H9 (cell line): ENCODE measurements around the gene PALM2AKAP2. TPM values are rescaled to one million over a fixed set of nuclear protein-coding genes. Genes with fewer than 3 reads are reported as not detected.

Experiments
- DNase-seq: peaks from one replicate; pipeline ENCODE4 v3.0.0-alpha.2; 2017
- H2AFZ ChIP-seq: one replicate; pipeline ENCODE4 v1.6.1; 2013; ENCODE audit warnings: mild to moderate bottlenecking, low read length, control low read depth, moderate library complexity
- H2AK5ac ChIP-seq: 2 replicates; pipeline ENCODE4 v1.6.1; 2013; ENCODE audit warnings: low read length, control low read depth, mixed read lengths; ENCODE audit not compliant: insufficient read length
- H2BK120ac ChIP-seq: one replicate; pipeline ENCODE4 v1.6.1; 2013; ENCODE audit warnings: low read depth, mild to moderate bottlenecking, low read length, control low read depth, inconsistent platforms; ENCODE audit not compliant: poor library complexity, severe bottlenecking
- H2BK12ac ChIP-seq: 2 replicates; pipeline ENCODE4 v1.6.1; 2013; ENCODE audit warnings: low read length, control low read depth, mixed read lengths, low read depth; ENCODE audit not compliant: insufficient read length
- H2BK15ac ChIP-seq: 2 replicates; pipeline ENCODE4 v1.6.1; 2013; ENCODE audit warnings: low read depth, low read length, control low read depth
- H2BK20ac ChIP-seq: one replicate; pipeline ENCODE4 v1.6.1; 2013; ENCODE audit warnings: low read depth, mild to moderate bottlenecking, low read length, control low read depth, inconsistent platforms; ENCODE audit not compliant: poor library complexity, severe bottlenecking
- H2BK5ac ChIP-seq: 2 replicates; pipeline ENCODE4 v1.6.1; 2013; ENCODE audit warnings: low read length, control low read depth, mixed read lengths; ENCODE audit not compliant: insufficient read length
- H3K14ac ChIP-seq: 2 replicates; pipeline ENCODE4 v1.6.1; 2013; ENCODE audit warnings: low read length, control low read depth; ENCODE audit not compliant: insufficient read depth
- H3K18ac ChIP-seq: 2 replicates; pipeline ENCODE4 v1.6.1; 2013; ENCODE audit warnings: low read depth, mild to moderate bottlenecking, mixed read lengths, low read length, control low read depth; ENCODE audit not compliant: insufficient read length
- H3K23ac ChIP-seq: 2 replicates; pipeline ENCODE4 v1.6.1; 2013; ENCODE audit warnings: low read length, control low read depth, mixed read lengths, low read depth; ENCODE audit not compliant: insufficient read length
- H3K23me2 ChIP-seq: 2 replicates; pipeline ENCODE4 v1.6.1; 2013; ENCODE audit warnings: low read depth, mild to moderate bottlenecking, mixed read lengths, low read length, control low read depth; ENCODE audit not compliant: insufficient read length, poor library complexity, severe bottlenecking
- H3K27ac ChIP-seq: 2 replicates; pipeline ENCODE4 v1.5.1; 2013; ENCODE audit warnings: low read length, control low read depth, mixed read lengths, low read depth; ENCODE audit not compliant: insufficient read length
- H3K27me3 ChIP-seq: 2 replicates; pipeline ENCODE4 v1.6.1; 2013; ENCODE audit warnings: low read length, control low read depth, inconsistent platforms; ENCODE audit not compliant: insufficient read depth
- H3K4ac ChIP-seq: 2 replicates; pipeline ENCODE4 v1.6.1; 2013; ENCODE audit warnings: low read depth, mild to moderate bottlenecking, control low read depth, inconsistent platforms, low read length, moderate library complexity
- H3K4me1 ChIP-seq: 2 replicates; pipeline ENCODE4 v1.6.1; 2013; ENCODE audit warnings: low read length, control low read depth, inconsistent platforms; ENCODE audit not compliant: insufficient read depth
- H3K4me2 ChIP-seq: 2 replicates; pipeline ENCODE4 v1.6.1; 2013; ENCODE audit warnings: low read length, control low read depth, mixed read lengths; ENCODE audit not compliant: insufficient read length, insufficient read depth
- H3K56ac ChIP-seq: 2 replicates; pipeline ENCODE4 v1.6.1; 2013; ENCODE audit warnings: low read depth, mild to moderate bottlenecking, mixed read lengths, low read length, control low read depth; ENCODE audit not compliant: insufficient read length
- H3K79me1 ChIP-seq: 2 replicates; pipeline ENCODE4 v1.6.1; 2013; ENCODE audit warnings: low read depth, mild to moderate bottlenecking, moderate library complexity, low read length, control low read depth, inconsistent platforms; ENCODE audit not compliant: insufficient read depth, poor library complexity, severe bottlenecking
- H3K79me2 ChIP-seq: 2 replicates; pipeline ENCODE4 v1.6.1; 2013; ENCODE audit warnings: low read length, control low read depth, inconsistent platforms; ENCODE audit not compliant: insufficient read depth
- H3K9ac ChIP-seq: 2 replicates; pipeline ENCODE4 v1.6.1; 2013; ENCODE audit warnings: low read length, control low read depth, mixed read lengths; ENCODE audit not compliant: insufficient read length; ENCODE audit errors: extremely low read depth
- H3K9me3 ChIP-seq: one replicate; pipeline ENCODE4 v1.6.1; 2013; ENCODE audit warnings: low read depth, low read length, inconsistent platforms; ENCODE audit not compliant: control insufficient read depth
- H3T11ph ChIP-seq: one replicate; pipeline ENCODE4 v1.6.1; 2013; ENCODE audit warnings: mild to moderate bottlenecking, low read length, control low read depth, inconsistent platforms
- H4K20me1 ChIP-seq: one replicate; pipeline ENCODE4 v1.6.1; 2013; ENCODE audit not compliant: control insufficient read depth, insufficient read length, insufficient read depth
- H4K5ac ChIP-seq: 2 replicates; pipeline ENCODE4 v1.6.1; 2013; ENCODE audit warnings: low read depth, mild to moderate bottlenecking, mixed read lengths, low read length, control low read depth; ENCODE audit not compliant: insufficient read length
- H4K8ac ChIP-seq: replicated peaks from 2 replicates; pipeline ENCODE4 v1.6.1; 2013; ENCODE audit warnings: low read length, control low read depth, mixed read lengths, low read depth; ENCODE audit not compliant: insufficient read length
- H4K91ac ChIP-seq: 2 replicates; pipeline ENCODE4 v1.6.1; 2013; ENCODE audit warnings: low read depth, mild to moderate bottlenecking, moderate library complexity, mixed read lengths, low read length, control low read depth; ENCODE audit not compliant: insufficient read length
- H3K27ac Mint-ChIP-seq, 3 experiments: 2 replicates in 2 of 3; 3 replicates in 1 of 3; pipeline ENCODE4 v1.8.0; 2020 to 2021; ENCODE audit warnings: mixed read lengths in 3 of 3, mild to moderate bottlenecking in 1 of 3, moderate library complexity in 1 of 3
- H3K27me3 Mint-ChIP-seq: 2 replicates; pipeline ENCODE4 v1.8.0; 2021; ENCODE audit warnings: low read depth, mild to moderate bottlenecking, moderate library complexity, mixed read lengths
- H3K36me3 Mint-ChIP-seq, 3 experiments: 2 replicates in 2 of 3; 3 replicates in 1 of 3; pipeline ENCODE4 v1.8.0; 2020 to 2021; ENCODE audit warnings: low read depth in 3 of 3, mixed read lengths in 3 of 3; ENCODE audit not compliant: insufficient read depth in 1 of 3
- H3K4me1 Mint-ChIP-seq, 2 experiments: 2 replicates each; pipeline ENCODE4 v1.8.0; 2020; ENCODE audit warnings: mixed read lengths in 2 of 2
- H3K4me3 Mint-ChIP-seq, 2 experiments: 2 replicates in 1 of 2; 3 replicates in 1 of 2; pipeline ENCODE4 v1.8.0; 2020 to 2021; ENCODE audit warnings: mild to moderate bottlenecking in 2 of 2, mixed read lengths in 2 of 2, moderate library complexity in 1 of 2
- H3K9me3 Mint-ChIP-seq, 2 experiments: 2 replicates in 1 of 2; 3 replicates in 1 of 2; pipeline ENCODE4 v1.8.0; 2020; ENCODE audit warnings: mild to moderate bottlenecking in 2 of 2, mixed read lengths in 2 of 2, moderate library complexity in 1 of 2
- WGBS: extraction: QIAGEN DNeasy Blood & Tissue Kit; methylation state at CpG from one replicate; pipeline ENCODE4 v1.1.7; 2013; ENCODE audit warnings: missing lambda C conversion rate, low lambda C conversion rate, mixed read lengths; ENCODE audit not compliant: insufficient read length; ENCODE audit errors: extremely low coverage; 5-methylcytosine and 5-hydroxymethylcytosine counted together
- total RNA-seq: library from RNA; stranded (reverse); gene quantifications from 2 replicates; pipeline ENCODE4 v1.2.1, GENCODE V29; 2021
- TF ChIP-seq, protein P1 (sequence below): fragments of 200-600 bp; sonication (generic); conservative IDR thresholded peaks from 3 replicates; pipeline ENCODE4 v1.8.0; 2021; ENCODE audit warnings: antibody characterized with exemption, mild to moderate bottlenecking

PALM2AKAP2 gene
- total RNA-seq, 1 experiment from 2014 or later, result 3.6 TPM

GRCh38 chr9:109812331-109812730 is 32.3 kb downstream of the PALM2AKAP2 start:
- H3K9me3 Mint-ChIP-seq, result peaks cover 6% of the 10 kb centered on the region in 2 experiments; a peak in 4 of 5 replicates
- no peak overlapping the region for H3T11ph ChIP-seq
- H3K9ac ChIP-seq, result no peak overlapping the region
- no peaks in the 10 kb centered on the region for H3K4me1 Mint-ChIP-seq
- H3K9me3 ChIP-seq, result no peaks in the 10 kb centered on the region
- no peak overlapping the region for H2BK120ac ChIP-seq
- H3K4me2 ChIP-seq, result no peak overlapping the region
- no CpG with 5 or more reads among the region's 4 CpGs for WGBS
- no peaks in the 10 kb centered on the region for H4K20me1 ChIP-seq
- no peak overlapping the region for H4K8ac ChIP-seq
- no peak overlapping the region for H3K14ac ChIP-seq
- no peak overlapping the region for H3K23ac ChIP-seq
- no peak overlapping the region for H4K5ac ChIP-seq
- H3K27ac ChIP-seq, result no peak overlapping the region
- H3K56ac ChIP-seq, result no peak overlapping the region
- no peaks in the 10 kb centered on the region for H3K27me3 ChIP-seq
- no peak overlapping the region for H4K91ac ChIP-seq
- no peaks in the 10 kb centered on the region for H3K79me2 ChIP-seq
- no peak overlapping the region for H2BK15ac ChIP-seq
- TF ChIP-seq, protein P1, sequence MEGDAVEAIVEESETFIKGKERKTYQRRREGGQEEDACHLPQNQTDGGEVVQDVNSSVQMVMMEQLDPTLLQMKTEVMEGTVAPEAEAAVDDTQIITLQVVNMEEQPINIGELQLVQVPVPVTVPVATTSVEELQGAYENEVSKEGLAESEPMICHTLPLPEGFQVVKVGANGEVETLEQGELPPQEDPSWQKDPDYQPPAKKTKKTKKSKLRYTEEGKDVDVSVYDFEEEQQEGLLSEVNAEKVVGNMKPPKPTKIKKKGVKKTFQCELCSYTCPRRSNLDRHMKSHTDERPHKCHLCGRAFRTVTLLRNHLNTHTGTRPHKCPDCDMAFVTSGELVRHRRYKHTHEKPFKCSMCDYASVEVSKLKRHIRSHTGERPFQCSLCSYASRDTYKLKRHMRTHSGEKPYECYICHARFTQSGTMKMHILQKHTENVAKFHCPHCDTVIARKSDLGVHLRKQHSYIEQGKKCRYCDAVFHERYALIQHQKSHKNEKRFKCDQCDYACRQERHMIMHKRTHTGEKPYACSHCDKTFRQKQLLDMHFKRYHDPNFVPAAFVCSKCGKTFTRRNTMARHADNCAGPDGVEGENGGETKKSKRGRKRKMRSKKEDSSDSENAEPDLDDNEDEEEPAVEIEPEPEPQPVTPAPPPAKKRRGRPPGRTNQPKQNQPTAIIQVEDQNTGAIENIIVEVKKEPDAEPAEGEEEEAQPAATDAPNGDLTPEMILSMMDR, result no peak
- no peaks in the 10 kb centered on the region for H3K23me2 ChIP-seq
- no peak overlapping the region for H3K4ac ChIP-seq
- no peak for DNase-seq
- H2AK5ac ChIP-seq, result no peak overlapping the region
- no peak overlapping the region for H3K18ac ChIP-seq
- no peaks in the 10 kb centered on the region for H3K27me3 Mint-ChIP-seq
- H3K36me3 Mint-ChIP-seq, result peaks cover 0 to 10% (median 0%) of the 10 kb centered on the region in 3 experiments; a peak in 1 of 7 replicates
- H2BK20ac ChIP-seq, result no peak overlapping the region
- H3K4me1 ChIP-seq, result no peaks in the 10 kb centered on the region; the same call in 1 of the 2 replicates
- no peaks in the 10 kb centered on the region for H3K79me1 ChIP-seq
- no peak overlapping the region for H2BK12ac ChIP-seq
- no peak overlapping the region; a peak in 1 of 7 replicates for H3K27ac Mint-ChIP-seq
- H3K4me3 Mint-ChIP-seq, result no peak overlapping the region
- no peak overlapping the region for H2AFZ ChIP-seq
- H2BK5ac ChIP-seq, result no peak overlapping the region
